ENCODE data around the gene AGPAT2. TPM values are rescaled to one million over a fixed set of nuclear protein-coding genes. Genes with fewer than 3 reads are reported as not detected.

Gene AGPAT2
- total RNA-seq, 1 experiment from 2014 or later = 40.2 TPM

- no peak overlapping the region for H3K4me3 Mint-ChIP-seq
- DNase-seq (ENCODE audit: low spot score) (no peak), ATAC-seq (no peak)
- ChIA-PET POLR2A (no interaction called here), CTCF (interaction anchor here (0.5 to 3.6 kb wide), 16 partner anchors 10 to 234 kb away, joined by 3 to 21 read pairs (median 4); partner anchors contain the start of genes ENTR1 and PMPCA)
- H3K4me1 Mint-ChIP-seq = no peaks in the 10 kb centered on the region
- no peaks in the 10 kb centered on the region for H3K36me3 Mint-ChIP-seq
- no peak overlapping the region for H3K27ac Mint-ChIP-seq
- 0 out of 2 replicates have a peak, but pooled peaks cover 6% of the 10 kb centered on the region for H3K27me3 Mint-ChIP-seq (ENCODE audit: low read depth)
- H3K9me3 Mint-ChIP-seq = no peaks in the 10 kb centered on the region
- TF ChIP-seq ZNF396 (CRISPR knock-in tag; IDR thresholded peaks at IDR 0.05; ENCODE audit: borderline replicate concordance) (no peak), MAX (CRISPR knock-in tag; IDR thresholded peaks at IDR 0.05) (peak; percentile 81; the same call in 1 of the 2 replicates), ZNF263 (CRISPR knock-in tag; IDR thresholded peaks at IDR 0.05; ENCODE audit: low read depth) (no peak), FOXK1 (CRISPR knock-in tag; IDR thresholded peaks at IDR 0.05) (no peak), CREM (CRISPR knock-in tag; IDR thresholded peaks at IDR 0.05) (no peak), USF1 (CRISPR knock-in tag; IDR thresholded peaks at IDR 0.05) (peak; percentile 66; the same call in 1 of the 2 replicates), FOXP1 (CRISPR knock-in tag; IDR thresholded peaks at IDR 0.05; ENCODE audit: borderline replicate concordance) (0 out of 2 replicates have a peak, but pooled peaks have one; percentile 13), ZBTB43 (CRISPR knock-in tag; IDR thresholded peaks at IDR 0.05) (no peak), TP53 (CRISPR knock-in tag; IDR thresholded peaks at IDR 0.05) (no peak), GTF2I (CRISPR knock-in tag; conservative IDR thresholded peaks at IDR 0.05) (no peak), CREB1 (CRISPR knock-in tag; IDR thresholded peaks at IDR 0.05) (no peak), SMAD4 (CRISPR knock-in tag; IDR thresholded peaks at IDR 0.05) (no peak), MYBL2 (CRISPR knock-in tag; IDR thresholded peaks at IDR 0.05) (no peak), PREB (CRISPR knock-in tag; IDR thresholded peaks at IDR 0.05; ENCODE audit: borderline replicate concordance) (no peak), OVOL2 (CRISPR knock-in tag; IDR thresholded peaks at IDR 0.05; ENCODE audit: borderline replicate concordance) (no peak), ZNF138 (CRISPR knock-in tag; conservative IDR thresholded peaks at IDR 0.05) (no peak), GRHL2 (CRISPR knock-in tag; IDR thresholded peaks at IDR 0.05; ENCODE audit: insufficient replicate concordance, severe bottlenecking) (no peak), ATF3 (CRISPR knock-in tag; conservative IDR thresholded peaks at IDR 0.05) (no peak), ZNF317 (CRISPR knock-in tag; IDR thresholded peaks at IDR 0.05; ENCODE audit: borderline replicate concordance, low read depth) (no peak), E2F5 (CRISPR knock-in tag; IDR thresholded peaks at IDR 0.05) (no peak), PRDM15 (CRISPR knock-in tag; IDR thresholded peaks at IDR 0.05) (no peak), MLX (CRISPR knock-in tag; IDR thresholded peaks at IDR 0.05) (no peak), ZNF219 (CRISPR knock-in tag; IDR thresholded peaks at IDR 0.05; ENCODE audit: borderline replicate concordance) (no peak), CTCF (IDR thresholded peaks at IDR 0.05) (no peak), RORB (CRISPR knock-in tag; IDR thresholded peaks at IDR 0.05) (no peak)
Observed at GRCh38 chr9:136644343-136644592, 43.0 kb downstream of the AGPAT2 start.

All from WTC11 (cell line).